ENCODE results near the gene DNM3. TPM values are rescaled to one million over a fixed set of nuclear protein-coding genes. Genes with fewer than 3 reads are reported as not detected.

DNM3 gene
- total and polyA plus RNA-seq, 2 donors (not counting 3 experiments of a cell fraction or from before 2014, with no cell fraction given), result 1.4 to 2.5 TPM

- no TSS peak for BruUV-seq (replicated peaks)
- FAIRE-seq (no peak), DNase-seq (ENCODE audit: low read depth, low spot score) (no peak)
- Histone ChIP-seq H3K27ac (ENCODE audit: insufficient read depth, low read depth, low read length) (no peak overlapping the region), H3K9me3 (replicated peaks; ENCODE audit: control insufficient read depth, insufficient read depth, low read length) (no peaks in the 10 kb centered on the region), H3K9ac (replicated peaks; ENCODE audit: extremely low read depth, insufficient read depth, low read length) (no peak overlapping the region), H3K4me2 (ENCODE audit: insufficient read depth, low read length) (no peak overlapping the region), H3K36me3 (ENCODE audit: control insufficient read depth in 2 of 2, extremely low read depth in 1 of 2, insufficient read depth in 2 of 2, low read length in 2 of 2) (no peaks in the 10 kb centered on the region), H3K4me3 (replicated peaks in 1 of 3; ENCODE audit: insufficient read depth in 1 of 3, low read depth in 1 of 3, low read length in 3 of 3) (no peak overlapping the region), H3K9me1 (replicated peaks; ENCODE audit: control insufficient read depth, extremely low read depth, insufficient read depth, low read length) (no peaks in the 10 kb centered on the region), H3K79me2 (ENCODE audit: control insufficient read depth, insufficient read depth, low read length) (no peaks in the 10 kb centered on the region), H3K27me3 (ENCODE audit: control insufficient read depth in 2 of 2, insufficient read depth in 2 of 2, low read length in 2 of 2) (no peaks in the 10 kb centered on the region), H3K4me1 (ENCODE audit: control insufficient read depth, extremely low read depth, insufficient read depth, low read length) (no peaks in the 10 kb centered on the region), H2AFZ (ENCODE audit: low read depth, low read length) (no peak overlapping the region), H4K20me1 (replicated peaks; ENCODE audit: control insufficient read depth, extremely low read depth, insufficient read depth, low read length) (no peaks in the 10 kb centered on the region)
- POLR2A ChIA-PET, result no interaction called here
- intact Hi-C loops (cut with micrococcal nuclease) (no loop called here), dilution Hi-C loops (cut with MboI; ENCODE audit: extremely low pct_ligation_motif_present, low sequenced_read_pairs) (loop anchor here (25.0 kb wide), 1 partner anchor 398 kb away; no protein-coding TSS in a partner anchor)
- no peak for TF ChIP-seq MAX (IDR thresholded peaks at IDR 0.05; ENCODE audit: insufficient read depth, insufficient read length)
- no peak for TF ChIP-seq GATA2 (IDR thresholded peaks at IDR 0.05; ENCODE audit: insufficient read depth, insufficient read length, low read depth, low read length)
- no peak for TF ChIP-seq FOS (IDR thresholded peaks at IDR 0.05; ENCODE audit: borderline replicate concordance, insufficient read depth, low read length)
- no peak for TF ChIP-seq POLR2AphosphoS5 (IDR thresholded peaks at IDR 0.05; ENCODE audit: insufficient read depth, low read depth, low read length)
- no peak for TF ChIP-seq JUN (IDR thresholded peaks at IDR 0.05; ENCODE audit: borderline replicate concordance, insufficient read depth, insufficient read length, low read depth)
- no peak for TF ChIP-seq EZH2 (IDR thresholded peaks at IDR 0.05; ENCODE audit: borderline replicate concordance, low read depth, low read length, severe bottlenecking)
- TF ChIP-seq MYC (IDR thresholded peaks at IDR 0.05; ENCODE audit: low read depth, low read length), result no peak
- TF ChIP-seq CTCF (IDR thresholded peaks at IDR 0.05; ENCODE audit: extremely low read depth in 1 of 2, insufficient read depth in 1 of 2, low read depth in 1 of 2, low read length in 2 of 2), result no peak
- TF ChIP-seq POLR2A (IDR thresholded peaks at IDR 0.05; ENCODE audit: low read depth, low read length), result no peak
- CTCF ChIA-PET, result interaction anchor here (0.9 to 3.0 kb wide), 2 partner anchors 10 to 408 kb away, joined by 6 to 7 read pairs; partner anchors contain the start of gene C1orf105
Measured at GRCh38 chr1:172410027-172410426, 568.7 kb downstream of the DNM3 start.
